H7 (cell line): ENCODE results near the gene PFKL. TPM values are rescaled to one million over a fixed set of nuclear protein-coding genes. Genes with fewer than 3 reads are reported as not detected.
"Not testable (repeated sequence)": the region's sequence is repeated elsewhere in the genome, so short reads cannot be mapped to it uniquely, and the experiment has no call there.

Experiments
- DNase-seq: peaks from one replicate; pipeline ENCODE4 v3.0.0; 2012
- H3K27me3 ChIP-seq: 2 replicates; pipeline ENCODE4 v1.6.0; 2011; ENCODE audit warnings: mild to moderate bottlenecking, low read length; ENCODE audit not compliant: control insufficient read depth, insufficient read depth
- H3K36me3 ChIP-seq: replicated peaks from 2 replicates; pipeline ENCODE4 v1.5.1; 2011; ENCODE audit warnings: low read length; ENCODE audit not compliant: control insufficient read depth, insufficient read depth
- H3K4me3 ChIP-seq: 2 replicates; pipeline ENCODE4 v1.5.1; 2011; ENCODE audit warnings: low read depth, mild to moderate bottlenecking, control low read depth, low read length, moderate library complexity; ENCODE audit not compliant: insufficient read depth
- total RNA-seq: library from RNA; depleted of rRNA; stranded (reverse); fragments of >200 nt; shearing (Covaris generic); gene quantifications from 2 replicates; pipeline ENCODE4 v1.2.3, GENCODE V29; 2014

The PFKL gene
- total RNA-seq, 1 experiment from 2014 or later = 158 TPM

GRCh38 chr21:44354001-44354405, 54.1 kb downstream of the PFKL start:
- H3K36me3 ChIP-seq = no peaks in the 10 kb centered on the region

GRCh38 chr21:44354775-44355771, 55.2 kb downstream of the PFKL start:
- Histone ChIP-seq H3K36me3 (no peaks in the 10 kb centered on the region), H3K4me3 (no peak overlapping the region), H3K27me3 (no peaks in the 10 kb centered on the region)
- DNase-seq = peak; percentile 33

More at GRCh38 chr21:44354001-44354405, 54.1 kb downstream of the PFKL start:
- DNase-seq = peak; percentile 35
- Histone ChIP-seq H3K4me3 (no peak overlapping the region), H3K27me3 (no peaks in the 10 kb centered on the region)

- DNase-seq = no peak
- H3K36me3 ChIP-seq = no peaks in the 10 kb centered on the region
- no peaks in the 10 kb centered on the region for H3K27me3 ChIP-seq
- no peak overlapping the region for H3K4me3 ChIP-seq
Measured at GRCh38 chr21:44356160-44356559, 56.3 kb downstream of the PFKL start.

GRCh38 chr21:44356636-44357035, 56.8 kb downstream of the PFKL start:
- Histone ChIP-seq H3K4me3 (no peak overlapping the region), H3K27me3 (no peaks in the 10 kb centered on the region), H3K36me3 (no peaks in the 10 kb centered on the region)
- no peak for DNase-seq

- Histone ChIP-seq H3K4me3 (no peak overlapping the region), H3K36me3 (no peaks in the 10 kb centered on the region), H3K27me3 (no peaks in the 10 kb centered on the region)
- DNase-seq = peak; percentile 20
Measured at GRCh38 chr21:44357064-44357837, 57.4 kb downstream of the PFKL start.

- Histone ChIP-seq H3K27me3 (no peaks in the 10 kb centered on the region), H3K4me3 (no peak overlapping the region), H3K36me3 (no peaks in the 10 kb centered on the region)
- DNase-seq = no peak
Measured at GRCh38 chr21:44359396-44359795, 59.5 kb downstream of the PFKL start.

- H3K36me3 ChIP-seq = no peaks in the 10 kb centered on the region
- no peaks in the 10 kb centered on the region for H3K27me3 ChIP-seq
- no peak overlapping the region for H3K4me3 ChIP-seq
- peak; percentile 50 for DNase-seq
Measured at GRCh38 chr21:44360159-44360558, 60.3 kb downstream of the PFKL start.

GRCh38 chr21:44361903-44362302, 62.0 kb downstream of the PFKL start:
- not testable (repeated sequence) for H3K36me3 ChIP-seq, H3K4me3 ChIP-seq, DNase-seq, H3K27me3 ChIP-seq

GRCh38 chr21:44363278-44363677, 63.4 kb downstream of the PFKL start:
- Histone ChIP-seq H3K36me3 (no peaks in the 10 kb centered on the region), H3K4me3 (no peak overlapping the region), H3K27me3 (no peaks in the 10 kb centered on the region)
- no peak for DNase-seq

GRCh38 chr21:44364151-44365053, 64.5 kb downstream of the PFKL start:
- Histone ChIP-seq H3K36me3 (no peaks in the 10 kb centered on the region), H3K27me3 (no peaks in the 10 kb centered on the region), H3K4me3 (no peak overlapping the region)
- peak; percentile 73 for DNase-seq

- no peak overlapping the region for H3K4me3 ChIP-seq
- H3K36me3 ChIP-seq = no peaks in the 10 kb centered on the region
- DNase-seq = peak; percentile 33
- H3K27me3 ChIP-seq = peaks cover 2% of the 10 kb centered on the region; the same call in 1 of the 2 replicates
Measured at GRCh38 chr21:44365251-44365966, 65.6 kb downstream of the PFKL start.

GRCh38 chr21:44365967-44366585, 66.2 kb downstream of the PFKL start:
- Histone ChIP-seq H3K36me3 (no peaks in the 10 kb centered on the region), H3K27me3 (peaks cover 2% of the 10 kb centered on the region; the same call in 1 of the 2 replicates), H3K4me3 (no peak overlapping the region)
- DNase-seq = peak; percentile 28

GRCh38 chr21:44366586-44367211, 66.8 kb downstream of the PFKL start:
- peaks cover 2% of the 10 kb centered on the region; the same call in 1 of the 2 replicates for H3K27me3 ChIP-seq
- peak; percentile 44 for DNase-seq

More at GRCh38 chr21:44366586-44367211, 66.8 kb downstream of the PFKL start:
- H3K36me3 ChIP-seq = no peaks in the 10 kb centered on the region
- H3K4me3 ChIP-seq = no peak overlapping the region
